H1 (cell line): ENCODE results near the gene CTNNA3. TPM values are rescaled to one million over a fixed set of nuclear protein-coding genes. Genes with fewer than 3 reads are reported as not detected.

Experiments
- CTCF ChIA-PET: fragments of 300-600 bp; sonication (Branson Sonifier 250); formaldehyde crosslinking; loops from one replicate; lab custom pipeline; 2021; ENCODE audit not compliant: partially characterized antibody; lab: Charles Lee
- POLR2A ChIA-PET: fragments of 300-600 bp; sonication (Branson Sonifier 250); formaldehyde crosslinking; loops from one replicate; lab custom pipeline; 2021; ENCODE audit warnings: inconsistent platforms; ENCODE audit not compliant: partially characterized antibody; lab: Charles Lee
- DNase-seq, 2 experiments: peaks; one replicate each; pipeline versions ENCODE4 v3.0.0 to v3.0.0-alpha.2; 2010 to 2022; ENCODE audit warnings: low spot score in 2 of 2, low read depth in 1 of 2, mixed read lengths in 1 of 2
- FAIRE-seq: peaks from 2 replicates; lab custom pipeline; 2011; peaks lifted over from hg19 to GRCh38; lab: Jason Lieb, UNC
- H2AFZ ChIP-seq: 2 replicates; pipeline ENCODE4 v1.8.1; 2012; ENCODE audit warnings: low read length, inconsistent platforms
- H2AK5ac ChIP-seq: 2 replicates; pipeline ENCODE4 v1.6.1; 2013; ENCODE audit warnings: low read depth, low read length
- H2BK120ac ChIP-seq: replicated peaks from 2 replicates; pipeline ENCODE3; 2013; ENCODE audit warnings: low read depth, low read length, inconsistent platforms
- H2BK12ac ChIP-seq: 2 replicates; pipeline ENCODE4 v1.6.1; 2013; ENCODE audit warnings: low read depth, low read length
- H2BK15ac ChIP-seq: 2 replicates; pipeline ENCODE4 v1.6.1; 2013; ENCODE audit warnings: low read length
- H2BK20ac ChIP-seq: 2 replicates; pipeline ENCODE4 v1.6.1; 2013; ENCODE audit warnings: low read length
- H2BK5ac ChIP-seq: 2 replicates; pipeline ENCODE4 v1.6.1; 2013; ENCODE audit warnings: low read depth, low read length
- H3K14ac ChIP-seq: 2 replicates; pipeline ENCODE4 v1.6.1; 2013; ENCODE audit warnings: inconsistent platforms; ENCODE audit not compliant: insufficient read length
- H3K18ac ChIP-seq: 2 replicates; pipeline ENCODE4 v1.6.1; 2013; ENCODE audit warnings: low read length; ENCODE audit errors: extremely low read depth
- H3K23ac ChIP-seq: 2 replicates; pipeline ENCODE4 v1.6.1; 2013; ENCODE audit warnings: inconsistent platforms; ENCODE audit not compliant: insufficient read length
- H3K23me2 ChIP-seq: 2 replicates; pipeline ENCODE4 v1.6.1; 2013; ENCODE audit warnings: low read depth, low read length
- H3K27ac ChIP-seq: 2 replicates; pipeline ENCODE4 v1.6.1; 2011; ENCODE audit warnings: low read depth, low read length, inconsistent platforms
- H3K27me3 ChIP-seq, 4 experiments: replicated peaks in 1 of 4; 1 replicate in 1 of 4; 2 replicates in 3 of 4; pipeline versions ENCODE4 v1.6.1 to v1.8.1; 2011 to 2013; ENCODE audit warnings: low read length in 3 of 4, mild to moderate bottlenecking in 3 of 4, inconsistent platforms in 2 of 4, mixed read lengths in 2 of 4, moderate library complexity in 1 of 4; ENCODE audit not compliant: control insufficient read depth in 3 of 4, insufficient read depth in 3 of 4; ENCODE audit errors: extremely low read depth in 1 of 4
- H3K36me3 ChIP-seq, 4 experiments: 2 replicates each; pipeline versions ENCODE4 v1.6.1 to v1.8.1; 2011 to 2013; ENCODE audit warnings: mild to moderate bottlenecking in 4 of 4, low read length in 3 of 4, moderate library complexity in 2 of 4, control low read depth in 1 of 4, inconsistent platforms in 1 of 4; ENCODE audit not compliant: insufficient read depth in 4 of 4, control insufficient read depth in 2 of 4
- H3K4ac ChIP-seq: replicated peaks from 2 replicates; pipeline ENCODE3; 2013; ENCODE audit warnings: low read length, low read depth, mixed read lengths, inconsistent platforms; ENCODE audit not compliant: insufficient read length
- H3K4me1 ChIP-seq, 4 experiments: replicated peaks in 1 of 4; 1 replicate in 1 of 4; 2 replicates in 3 of 4; pipeline versions ENCODE4 v1.6.1 to v1.8.1; 2011 to 2013; ENCODE audit warnings: low read length in 3 of 4, inconsistent platforms in 2 of 4, mixed read lengths in 1 of 4; ENCODE audit not compliant: insufficient read depth in 4 of 4, control insufficient read depth in 3 of 4
- H3K4me2 ChIP-seq, 2 experiments: 2 replicates each; pipeline versions ENCODE4 v1.6.1 to v1.8.1; 2011 to 2013; ENCODE audit warnings: low read depth in 2 of 2, low read length in 2 of 2, control low read depth in 1 of 2, inconsistent platforms in 1 of 2, mild to moderate bottlenecking in 1 of 2; ENCODE audit not compliant: insufficient read depth in 1 of 2
- H3K4me3 ChIP-seq, 4 experiments: fragments of 200-600, 300-600 bp in 1 of 4; sonication (generic), shearing (Covaris generic), sonication (Bioruptor Twin) in 1 of 4; 2 replicates each; pipeline versions ENCODE4 v1.5.1 to v1.8.1; 2011 to 2016; ENCODE audit warnings: low read length in 4 of 4, low read depth in 3 of 4, control low read depth in 2 of 4, inconsistent platforms in 2 of 4, mild to moderate bottlenecking in 2 of 4, mixed read lengths in 1 of 4, moderate library complexity in 1 of 4; ENCODE audit not compliant: insufficient read depth in 2 of 4; ENCODE audit errors: extremely low read depth in 1 of 4
- H3K56ac ChIP-seq: replicated peaks from 2 replicates; pipeline ENCODE3; 2013; ENCODE audit warnings: low read depth, mild to moderate bottlenecking, mixed read lengths, low read length, inconsistent platforms; ENCODE audit not compliant: insufficient read length
- H3K79me1 ChIP-seq: 2 replicates; pipeline ENCODE4 v1.6.1; 2013; ENCODE audit warnings: low read depth, low read length, control low read depth
- H3K79me2 ChIP-seq, 2 experiments: 2 replicates each; pipeline versions ENCODE4 v1.6.1 to v1.8.1; 2012 to 2013; ENCODE audit warnings: low read length in 2 of 2, mild to moderate bottlenecking in 2 of 2, inconsistent platforms in 1 of 2; ENCODE audit not compliant: insufficient read depth in 2 of 2, control insufficient read depth in 1 of 2
- H3K9ac ChIP-seq, 4 experiments: replicated peaks in 1 of 4; 1 replicate in 1 of 4; 2 replicates in 3 of 4; pipeline versions ENCODE4 v1.6.1 to v1.8.1; 2011 to 2013; ENCODE audit warnings: low read depth in 3 of 4, low read length in 3 of 4, control low read depth in 2 of 4, mild to moderate bottlenecking in 2 of 4, moderate library complexity in 2 of 4, inconsistent platforms in 1 of 4; ENCODE audit errors: extremely low read depth in 1 of 4
- H3K9me3 ChIP-seq, 2 experiments: 2 replicates each; pipeline versions ENCODE4 v1.6.1 to v1.8.1; 2012 to 2013; ENCODE audit warnings: mild to moderate bottlenecking in 2 of 2, moderate library complexity in 2 of 2, control low read depth in 1 of 2, inconsistent platforms in 1 of 2, low read depth in 1 of 2, low read length in 1 of 2, mixed read lengths in 1 of 2; ENCODE audit not compliant: insufficient read depth in 2 of 2
- H4K20me1 ChIP-seq, 2 experiments: replicated peaks in 1 of 2; 2 replicates each; pipeline versions ENCODE3 to v1.8.1; 2011 to 2013; ENCODE audit warnings: inconsistent platforms in 2 of 2, low read length in 2 of 2, mild to moderate bottlenecking in 1 of 2; ENCODE audit not compliant: insufficient read depth in 2 of 2, control insufficient read depth in 1 of 2
- H4K5ac ChIP-seq: 2 replicates; pipeline ENCODE4 v1.6.1; 2013; ENCODE audit warnings: low read length, low read depth, mixed read lengths, inconsistent platforms; ENCODE audit not compliant: insufficient read length
- H4K8ac ChIP-seq: 2 replicates; pipeline ENCODE4 v1.8.0; 2013; ENCODE audit warnings: mild to moderate bottlenecking, moderate library complexity, low read length, inconsistent platforms; ENCODE audit not compliant: insufficient read depth; ENCODE audit errors: extremely low read depth
- H4K91ac ChIP-seq: replicated peaks from 2 replicates; pipeline ENCODE3; 2013; ENCODE audit warnings: low read length, mixed read lengths, inconsistent platforms; ENCODE audit not compliant: insufficient read length
- CREB1 ChIP-seq: IDR thresholded peaks from 2 replicates; pipeline ENCODE4 v1.6.1; 2012; ENCODE audit warnings: inconsistent platforms
- EP300 ChIP-seq, 2 experiments: IDR thresholded peaks; 1 replicate in 1 of 2; 2 replicates in 1 of 2; pipeline ENCODE4 v1.6.1; 2011 to 2012; ENCODE audit warnings: low read depth in 2 of 2, low read length in 2 of 2, mild to moderate bottlenecking in 2 of 2, borderline replicate concordance in 1 of 2, inconsistent platforms in 1 of 2, moderate library complexity in 1 of 2
- JUN ChIP-seq: IDR thresholded peaks from 2 replicates; pipeline ENCODE4 v1.6.1; 2011; ENCODE audit warnings: low read depth, mild to moderate bottlenecking, improper control_type of control experiment, low read length
- JUND ChIP-seq: IDR thresholded peaks from 2 replicates; pipeline ENCODE4 v1.6.1; 2011; ENCODE audit warnings: mild to moderate bottlenecking, improper control_type of control experiment, low read length
- KDM4A ChIP-seq: IDR thresholded peaks from one replicate; pipeline ENCODE4 v1.7.1; 2012; ENCODE audit warnings: low read depth, mild to moderate bottlenecking, moderate library complexity, low read length, inconsistent platforms; ENCODE audit not compliant: severe bottlenecking
- KDM5A ChIP-seq: fragments of 200-600 bp; IDR thresholded peaks from 2 replicates; pipeline ENCODE4 v1.7.1; 2012; ENCODE audit warnings: mild to moderate bottlenecking, low read length, inconsistent platforms, mixed read lengths
- POLR2AphosphoS5 ChIP-seq: IDR thresholded peaks from 2 replicates; pipeline ENCODE4 v1.6.1; 2011; ENCODE audit warnings: low read depth, low read length
- SIN3A ChIP-seq, 2 experiments: IDR thresholded peaks in 1 of 2; conservative IDR thresholded peaks in 1 of 2; 2 replicates each; pipeline ENCODE4 v1.6.1; 2011 to 2012; ENCODE audit warnings: low read length in 2 of 2, improper control_type of control experiment in 1 of 2, low read depth in 1 of 2, mild to moderate bottlenecking in 1 of 2
- SIRT6 ChIP-seq: IDR thresholded peaks from one replicate; pipeline ENCODE4 v1.7.1; 2012; ENCODE audit warnings: low read length, inconsistent platforms
- SP2 ChIP-seq: IDR thresholded peaks from 2 replicates; pipeline ENCODE4 v1.6.1; 2012; ENCODE audit warnings: mild to moderate bottlenecking, low read length, inconsistent platforms
- SUZ12 ChIP-seq: fragments of 200-600 bp; sonication (generic); IDR thresholded peaks from 2 replicates; pipeline ENCODE4 v1.6.1; 2012; ENCODE audit warnings: mild to moderate bottlenecking, inconsistent platforms, low read length, moderate library complexity, mixed read lengths
- WGBS, 2 experiments: shearing (Covaris generic) in 1 of 2; methylation state at CpG; one replicate each; pipeline versions ENCODE4 v1.1.6 to v1.1.7; 2013 to 2015; ENCODE audit warnings: low lambda C conversion rate in 2 of 2, mixed read lengths in 2 of 2, inconsistent platforms in 1 of 2, low coverage in 1 of 2, missing lambda C conversion rate in 1 of 2; ENCODE audit not compliant: insufficient replicate concordance in 2 of 2, insufficient coverage in 1 of 2, insufficient read length in 1 of 2; ENCODE audit errors: extremely low coverage in 1 of 2, missing lambda C conversion rate in 1 of 2; 5-methylcytosine and 5-hydroxymethylcytosine counted together
- polyA plus RNA-seq, 7 experiments: library from polyadenylated mRNA; depleted of rRNA in 3 of 7; stranded (reverse) in 5 of 7; unstranded in 2 of 7; fragments of >200 nt in 5 of 7; fragments of 200-250 nt in 2 of 7; gene quantifications; 1 replicate in 5 of 7; 2 replicates in 1 of 7; 4 replicates in 1 of 7; pipeline versions ENCODE4 v1.2.1 to v1.2.3, GENCODE V29; 2011 to 2013; ENCODE audit warnings: missing spikeins in 2 of 7, mixed read lengths in 2 of 7
- total RNA-seq: library from RNA; stranded (reverse); fragmentation: NEBNext Ultra II Directional; extraction: Animal tissue kit (Norgen Biotek cat#: 25700); gene quantifications from 2 replicates; pipeline ENCODE4 v1.2.1, GENCODE V29; 2021
- TF ChIP-seq, protein P1 (sequence below): IDR thresholded peaks from 2 replicates; pipeline ENCODE4 v1.6.1; 2012; ENCODE audit warnings: inconsistent platforms

The CTNNA3 gene
- total and polyA plus RNA-seq, 2 of the 8 experiments (the other 6 are each of a cell fraction or from before 2014, with no cell fraction given), result 1.3 to 1.5 TPM

DNA sequence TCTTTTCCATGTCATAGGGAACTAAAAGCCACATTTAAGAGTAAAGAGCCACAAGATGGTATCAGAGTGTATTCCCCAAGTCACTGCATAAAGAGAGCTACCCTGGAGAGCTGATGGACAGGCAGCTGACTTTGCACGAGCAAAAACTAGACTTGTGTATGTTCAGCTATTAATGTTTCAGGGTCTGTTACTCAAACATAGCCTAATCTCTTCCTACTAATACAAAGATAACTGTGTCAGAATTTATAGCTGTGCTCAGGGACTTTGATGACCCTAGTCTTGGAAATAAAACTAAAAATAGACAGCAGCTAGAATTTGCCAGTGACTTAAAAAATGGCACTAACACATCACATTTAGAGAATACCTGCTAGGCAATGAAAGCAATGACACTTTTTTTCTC lies 815.7 kb downstream of the CTNNA3 start:
- H4K5ac ChIP-seq, result no peak overlapping the region
- ChIA-PET CTCF (interaction anchor here (0.6 kb wide), 2 partner anchors 41 to 453 kb away, joined by 3 read pairs; no protein-coding TSS in a partner anchor), POLR2A (interaction anchor here (0.9 kb wide), 1 partner anchor 48 kb away, joined by 3 read pairs; no protein-coding TSS in a partner anchor)
- H3K4me1 ChIP-seq, result no peaks in the 10 kb centered on the region
- no peaks in the 10 kb centered on the region for H3K79me2 ChIP-seq
- H4K8ac ChIP-seq, result no peak overlapping the region
- H3K79me1 ChIP-seq, result no peaks in the 10 kb centered on the region
- no peaks in the 10 kb centered on the region for H4K20me1 ChIP-seq
- H3K4me2 ChIP-seq, result no peak overlapping the region
- no peak overlapping the region for H2BK20ac ChIP-seq
- H3K23ac ChIP-seq, result no peak overlapping the region
- H3K4me3 ChIP-seq, result no peak overlapping the region
- WGBS, 2 experiments, result 100% methylated on average over 1 of the region's 1 CpG; no CpG with 5 or more reads in 1 of the 2 experiments
- no peak for FAIRE-seq
- H3K56ac ChIP-seq, result no peak overlapping the region
- no peak overlapping the region for H2BK120ac ChIP-seq
- DNase-seq, result no peak
- H3K4ac ChIP-seq, result no peak overlapping the region
- H3K36me3 ChIP-seq, result no peaks in the 10 kb centered on the region
- no peak overlapping the region for H2AK5ac ChIP-seq
- no peak for TF ChIP-seq SIN3A (conservative IDR thresholded peaks at IDR 0.05 in 1 of 2, IDR thresholded peaks at IDR 0.05 in 1 of 2; ENCODE audit: low read depth in 1 of 2, low read length in 2 of 2)
- no peak for TF ChIP-seq POLR2AphosphoS5
- TF ChIP-seq JUND, result no peak
- no peak for TF ChIP-seq JUN
- no peak for TF ChIP-seq SP2
- TF ChIP-seq EP300 (IDR thresholded peaks at IDR 0.05; ENCODE audit: borderline replicate concordance in 1 of 2, low read depth in 2 of 2, low read length in 2 of 2), result no peak
- TF ChIP-seq CREB1, result no peak
- no peak for TF ChIP-seq SUZ12
- TF ChIP-seq KDM4A, result no peak
- TF ChIP-seq, protein P1, sequence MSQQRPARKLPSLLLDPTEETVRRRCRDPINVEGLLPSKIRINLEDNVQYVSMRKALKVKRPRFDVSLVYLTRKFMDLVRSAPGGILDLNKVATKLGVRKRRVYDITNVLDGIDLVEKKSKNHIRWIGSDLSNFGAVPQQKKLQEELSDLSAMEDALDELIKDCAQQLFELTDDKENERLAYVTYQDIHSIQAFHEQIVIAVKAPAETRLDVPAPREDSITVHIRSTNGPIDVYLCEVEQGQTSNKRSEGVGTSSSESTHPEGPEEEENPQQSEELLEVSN, result no peak
- TF ChIP-seq KDM5A, result no peak
- no peak for TF ChIP-seq SIRT6
- no peak overlapping the region for H3K14ac ChIP-seq
- H2AFZ ChIP-seq, result no peak overlapping the region
- no peaks in the 10 kb centered on the region for H3K23me2 ChIP-seq
- no peak overlapping the region for H2BK15ac ChIP-seq
- no peaks in the 10 kb centered on the region for H3K27me3 ChIP-seq
- H4K91ac ChIP-seq, result no peak overlapping the region
- no peak overlapping the region for H2BK12ac ChIP-seq
- H2BK5ac ChIP-seq, result no peak overlapping the region
- H3K18ac ChIP-seq, result no peak overlapping the region
- no peak overlapping the region for H3K9ac ChIP-seq
- no peak overlapping the region for H3K27ac ChIP-seq
- H3K9me3 ChIP-seq, result no peaks in the 10 kb centered on the region
